Measurements from ENCODE around the gene ZSCAN26.
A peak's percentile ranks its signal among the peaks of the same experiment; 100 is the strongest.

The ZSCAN26 gene

GRCh38 chr6:28245206-28245941, 21.6 kb upstream of the ZSCAN26 start:
- DNase-seq (ENCODE audit: extremely low read depth, low read depth): no peak
- TF ChIP-seq, protein P1, sequence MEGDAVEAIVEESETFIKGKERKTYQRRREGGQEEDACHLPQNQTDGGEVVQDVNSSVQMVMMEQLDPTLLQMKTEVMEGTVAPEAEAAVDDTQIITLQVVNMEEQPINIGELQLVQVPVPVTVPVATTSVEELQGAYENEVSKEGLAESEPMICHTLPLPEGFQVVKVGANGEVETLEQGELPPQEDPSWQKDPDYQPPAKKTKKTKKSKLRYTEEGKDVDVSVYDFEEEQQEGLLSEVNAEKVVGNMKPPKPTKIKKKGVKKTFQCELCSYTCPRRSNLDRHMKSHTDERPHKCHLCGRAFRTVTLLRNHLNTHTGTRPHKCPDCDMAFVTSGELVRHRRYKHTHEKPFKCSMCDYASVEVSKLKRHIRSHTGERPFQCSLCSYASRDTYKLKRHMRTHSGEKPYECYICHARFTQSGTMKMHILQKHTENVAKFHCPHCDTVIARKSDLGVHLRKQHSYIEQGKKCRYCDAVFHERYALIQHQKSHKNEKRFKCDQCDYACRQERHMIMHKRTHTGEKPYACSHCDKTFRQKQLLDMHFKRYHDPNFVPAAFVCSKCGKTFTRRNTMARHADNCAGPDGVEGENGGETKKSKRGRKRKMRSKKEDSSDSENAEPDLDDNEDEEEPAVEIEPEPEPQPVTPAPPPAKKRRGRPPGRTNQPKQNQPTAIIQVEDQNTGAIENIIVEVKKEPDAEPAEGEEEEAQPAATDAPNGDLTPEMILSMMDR (IDR thresholded peaks at IDR 0.05; ENCODE audit: low read depth, low read length): no peak

DNA sequence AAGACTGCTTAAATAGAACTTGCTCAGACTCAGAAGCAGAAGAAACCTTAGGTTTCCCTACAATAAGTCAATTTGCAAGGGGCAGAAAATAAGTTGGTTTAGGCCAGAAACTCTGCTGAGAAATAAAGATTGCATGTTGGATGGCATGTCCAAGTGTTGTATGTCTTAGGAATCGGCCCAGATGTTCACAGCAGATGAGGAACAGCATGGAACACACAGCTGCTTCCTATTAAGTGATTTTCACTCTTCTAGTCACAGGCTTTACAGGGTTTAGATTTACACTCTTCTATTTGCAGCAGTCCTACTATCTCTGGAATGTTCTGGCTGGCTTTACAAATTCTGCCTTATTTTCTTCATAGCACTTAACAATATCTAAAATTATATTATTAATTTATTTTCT, 18.0 kb upstream of the ZSCAN26 start:
- DNase-seq (ENCODE audit: extremely low read depth, low read depth): no peak
- TF ChIP-seq, protein P1 (IDR thresholded peaks at IDR 0.05; ENCODE audit: low read depth, low read length): no peak

DNA sequence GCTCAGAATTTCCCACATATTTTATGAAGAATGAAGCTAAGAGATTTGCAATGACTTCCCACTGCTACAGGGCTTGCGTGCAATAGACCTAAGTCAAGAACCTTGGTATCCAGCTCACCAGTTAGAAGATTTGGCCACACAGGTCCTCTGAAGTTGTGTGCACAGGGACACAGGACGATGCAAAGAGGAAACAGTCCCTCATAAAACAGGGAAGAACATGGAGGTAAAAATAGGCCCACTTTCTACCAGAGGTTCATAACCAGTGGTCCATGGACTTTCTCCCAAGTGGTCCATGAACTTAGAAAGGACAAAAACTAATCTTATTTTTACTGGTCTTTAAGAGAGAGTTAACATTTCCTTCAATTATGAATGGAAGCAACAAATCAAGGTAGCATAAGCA, 16.2 kb upstream of the ZSCAN26 start:
- DNase-seq (ENCODE audit: extremely low read depth, low read depth): no peak
- TF ChIP-seq, protein P1 (IDR thresholded peaks at IDR 0.05; ENCODE audit: low read depth, low read length): no peak

- TF ChIP-seq, protein P1 (IDR thresholded peaks at IDR 0.05; ENCODE audit: low read depth, low read length): no peak
- DNase-seq (ENCODE audit: extremely low read depth, low read depth): no peak
Measured at GRCh38 chr6:28251661-28252008, 15.3 kb upstream of the ZSCAN26 start.

DNA sequence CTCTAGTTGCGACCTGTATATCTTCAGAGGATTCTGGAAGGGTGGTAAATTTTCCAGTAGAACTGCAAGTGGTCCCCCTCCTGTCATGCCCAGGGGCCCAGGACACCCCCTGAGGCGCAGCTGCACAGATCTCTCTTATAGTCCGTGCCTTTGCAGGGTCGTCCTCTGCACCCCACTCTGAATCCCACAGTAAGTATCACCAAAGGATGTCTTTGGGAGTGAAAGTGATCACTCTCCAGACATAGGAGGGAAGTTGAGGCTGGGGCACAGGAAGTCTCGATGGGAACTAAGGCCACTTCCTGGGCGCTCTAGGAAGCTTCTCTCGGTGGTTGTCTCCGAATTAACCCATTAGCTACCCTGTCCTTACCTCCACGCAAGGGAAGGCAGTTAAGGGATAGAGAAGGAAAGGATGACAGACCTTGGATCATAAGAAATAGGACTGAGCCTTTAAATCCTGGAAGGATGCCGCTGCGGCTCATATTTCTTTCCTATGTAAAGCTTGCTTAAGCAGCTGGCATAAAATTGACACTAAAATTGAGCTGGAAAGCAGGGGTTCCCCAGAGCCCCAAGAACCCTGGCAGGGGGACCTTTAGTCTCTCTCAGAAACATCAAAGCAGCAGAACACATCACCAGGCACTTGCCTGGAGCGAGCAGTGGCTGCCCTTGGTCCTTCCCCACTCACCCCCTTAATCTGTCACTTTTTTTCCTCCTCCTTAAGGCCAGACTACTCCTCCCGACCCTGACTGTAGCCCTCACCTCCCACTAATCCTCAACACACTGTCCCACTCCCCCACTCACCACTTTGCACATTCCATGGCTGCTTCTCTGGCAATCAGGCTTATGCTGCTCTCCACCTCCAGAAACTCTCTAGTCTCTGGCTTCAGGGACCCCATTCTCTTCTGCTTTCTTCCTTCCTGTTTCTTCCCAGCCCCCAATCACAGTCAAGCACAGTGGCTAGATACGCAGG, 14.7 kb upstream of the ZSCAN26 start, which contains the start of gene ZKSCAN4:
Gene ZKSCAN4, minus strand, starts transcription at position 261 of the 967 bp plus-strand sequence. CDS start 289 bp downstream, outside the sequence.
- TF ChIP-seq, protein P1 (IDR thresholded peaks at IDR 0.05; ENCODE audit: low read depth, low read length): no peak
- peak; percentile 82 for DNase-seq (ENCODE audit: extremely low read depth, low read depth)

DNA sequence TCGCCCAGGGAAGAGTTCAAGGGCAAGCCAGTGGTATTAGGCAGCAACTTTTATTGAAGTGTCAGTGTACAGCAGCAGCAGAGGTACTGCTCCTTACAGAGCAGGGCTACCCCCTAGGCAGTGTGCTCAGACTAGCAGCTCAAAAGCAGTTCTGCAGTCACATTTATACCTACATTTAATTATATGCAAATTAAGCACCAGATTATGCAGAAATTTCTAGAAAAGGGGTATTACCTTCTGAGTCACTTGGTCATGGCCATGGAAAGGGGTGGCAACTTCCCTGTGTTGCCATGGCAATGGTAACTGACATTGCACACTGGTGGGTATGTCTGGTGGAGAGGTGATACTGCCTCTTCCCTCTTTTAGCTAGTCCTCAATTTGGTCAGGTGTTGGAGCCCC, 12.8 kb upstream of the ZSCAN26 start:
- TF ChIP-seq, protein P1 (IDR thresholded peaks at IDR 0.05; ENCODE audit: low read depth, low read length): no peak

DNA sequence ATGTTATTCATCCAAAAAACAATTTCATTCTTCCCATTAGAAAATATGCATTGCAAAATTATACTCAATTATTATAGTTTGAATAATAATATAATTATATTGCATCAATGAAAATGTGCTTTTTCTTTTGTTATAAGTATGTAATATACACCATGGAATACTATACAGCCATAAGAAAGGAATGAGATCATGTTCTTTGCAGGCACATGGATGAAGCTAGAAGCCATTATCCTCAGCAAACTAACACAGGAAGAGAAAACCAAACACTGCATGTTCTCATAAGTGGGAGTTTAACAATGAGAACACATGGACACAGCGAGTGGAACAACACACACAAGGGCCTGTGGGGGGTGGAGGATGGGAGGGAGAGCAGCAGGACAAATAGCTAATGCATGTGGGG, 9.9 kb upstream of the ZSCAN26 start:
- no peak for DNase-seq (ENCODE audit: extremely low read depth, low read depth)
- TF ChIP-seq, protein P1 (IDR thresholded peaks at IDR 0.05; ENCODE audit: low read depth, low read length): no peak

More for the DNA sequence above, 12.8 kb upstream of the ZSCAN26 start:
- no peak for DNase-seq (ENCODE audit: extremely low read depth, low read depth)
